Astrocyte (in vitro differentiated cells and primary cell): ENCODE measurements around the gene MYRIP.

Source experiments
- CTCF ChIP-seq: IDR thresholded peaks from 2 replicates; pipeline ENCODE4 v1.5.1; 2011; ENCODE audit warnings: low read depth, mild to moderate bottlenecking, inconsistent platforms, low read length, moderate library complexity; ENCODE audit not compliant: insufficient read depth
- EZH2 ChIP-seq: IDR thresholded peaks from 2 replicates; pipeline ENCODE4 v1.6.1; 2012; ENCODE audit warnings: mild to moderate bottlenecking, low read length, inconsistent platforms; ENCODE audit not compliant: insufficient read depth

GRCh38 chr3:39896184-39896583, 86.8 kb downstream of the MYRIP start:
- TF ChIP-seq CTCF (no peak), EZH2 (no peak)
